ENCODE measurements around the gene UBE3D. TPM values are rescaled to one million over a fixed set of nuclear protein-coding genes. Genes with fewer than 3 reads are reported as not detected.

UBE3D gene
- total and polyA plus RNA-seq, 12 donors: 1.9 to 4.6 (median 2.6) TPM

DNA sequence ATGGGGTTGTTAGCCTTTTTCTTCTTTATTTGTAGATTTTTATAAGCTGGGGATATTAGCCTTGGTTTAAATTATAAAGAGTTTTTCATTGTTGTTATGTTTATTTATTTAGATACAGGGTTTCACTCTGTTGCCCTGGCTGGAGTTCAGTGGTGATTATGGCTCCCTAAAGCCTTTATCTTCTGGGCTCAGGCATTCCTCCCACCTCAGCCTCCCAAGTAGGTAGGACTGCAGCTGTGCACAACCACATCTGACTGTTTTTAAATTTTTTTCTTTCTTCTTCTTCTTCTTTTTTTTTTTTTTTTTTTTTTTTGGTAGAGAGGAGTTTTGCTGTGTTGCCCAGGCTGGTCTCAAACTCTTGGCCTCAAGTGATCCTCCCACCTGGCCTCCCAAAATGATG lies 80.9 kb downstream of the UBE3D start:
- Histone ChIP-seq H3K27ac (no peak overlapping the region), H3K4me3 (no peak overlapping the region), H3K4me1 (no peaks in the 10 kb centered on the region), H3K36me3 (no peaks in the 10 kb centered on the region), H3K27me3 (no peaks in the 10 kb centered on the region), H3K9me3 (no peaks in the 10 kb centered on the region)
- no peak for ATAC-seq
- TF ChIP-seq, protein P1, sequence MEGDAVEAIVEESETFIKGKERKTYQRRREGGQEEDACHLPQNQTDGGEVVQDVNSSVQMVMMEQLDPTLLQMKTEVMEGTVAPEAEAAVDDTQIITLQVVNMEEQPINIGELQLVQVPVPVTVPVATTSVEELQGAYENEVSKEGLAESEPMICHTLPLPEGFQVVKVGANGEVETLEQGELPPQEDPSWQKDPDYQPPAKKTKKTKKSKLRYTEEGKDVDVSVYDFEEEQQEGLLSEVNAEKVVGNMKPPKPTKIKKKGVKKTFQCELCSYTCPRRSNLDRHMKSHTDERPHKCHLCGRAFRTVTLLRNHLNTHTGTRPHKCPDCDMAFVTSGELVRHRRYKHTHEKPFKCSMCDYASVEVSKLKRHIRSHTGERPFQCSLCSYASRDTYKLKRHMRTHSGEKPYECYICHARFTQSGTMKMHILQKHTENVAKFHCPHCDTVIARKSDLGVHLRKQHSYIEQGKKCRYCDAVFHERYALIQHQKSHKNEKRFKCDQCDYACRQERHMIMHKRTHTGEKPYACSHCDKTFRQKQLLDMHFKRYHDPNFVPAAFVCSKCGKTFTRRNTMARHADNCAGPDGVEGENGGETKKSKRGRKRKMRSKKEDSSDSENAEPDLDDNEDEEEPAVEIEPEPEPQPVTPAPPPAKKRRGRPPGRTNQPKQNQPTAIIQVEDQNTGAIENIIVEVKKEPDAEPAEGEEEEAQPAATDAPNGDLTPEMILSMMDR (IDR thresholded peaks at IDR 0.05): no peak
- intact Hi-C loops (cut with DNase I): no loop called here
- DNase-seq: no peak

DNA sequence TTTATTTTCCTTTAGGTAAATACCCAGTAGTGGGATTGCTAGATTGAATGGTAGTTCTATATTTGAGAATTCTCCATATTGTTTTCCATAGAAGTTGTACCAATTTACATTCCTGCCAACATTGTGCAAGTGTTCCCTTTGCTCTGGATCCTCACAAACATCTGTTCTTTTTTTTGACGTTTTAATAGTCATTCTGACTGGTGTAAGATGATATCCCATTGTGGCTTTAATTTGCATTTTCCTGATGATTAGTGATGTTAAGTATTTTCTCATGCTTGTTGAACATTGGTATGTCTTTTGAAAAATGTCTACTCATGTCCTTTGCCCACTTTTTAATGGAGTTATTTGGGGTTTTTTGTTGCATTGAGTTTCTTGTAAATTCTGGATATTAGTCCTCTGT lies 85.6 kb downstream of the UBE3D start:
- Histone ChIP-seq H3K4me1 (no peaks in the 10 kb centered on the region), H3K27me3 (no peaks in the 10 kb centered on the region), H3K27ac (no peak overlapping the region), H3K36me3 (no peaks in the 10 kb centered on the region), H3K9me3 (no peaks in the 10 kb centered on the region), H3K4me3 (no peak overlapping the region)
- DNase-seq (no peak), ATAC-seq (no peak)
- 58 to 59% methylated on average over 1 of the region's 1 CpG for WGBS, 2 donors
- intact Hi-C loops (cut with DNase I): no loop called here
- TF ChIP-seq, protein P1 (IDR thresholded peaks at IDR 0.05): no peak

GRCh38 chr6:82979657-82980056 lies 86.0 kb downstream of the UBE3D start:
- 78 to 81% methylated on average over 1 of the region's 1 CpG for WGBS, 2 donors
- no peak for DNase-seq
- no peaks in the 10 kb centered on the region for H3K9me3 ChIP-seq
- no peaks in the 10 kb centered on the region for H3K36me3 ChIP-seq
- intact Hi-C loops (cut with DNase I): no loop called here
- ATAC-seq: no peak
- TF ChIP-seq, protein P1 (IDR thresholded peaks at IDR 0.05): no peak
- no peaks in the 10 kb centered on the region for H3K4me1 ChIP-seq
- no peak overlapping the region for H3K4me3 ChIP-seq
- H3K27ac ChIP-seq: no peak overlapping the region
- H3K27me3 ChIP-seq: no peaks in the 10 kb centered on the region

- no peak for ATAC-seq
- TF ChIP-seq, protein P1 (IDR thresholded peaks at IDR 0.05): no peak
- H3K4me1 ChIP-seq: no peaks in the 10 kb centered on the region
- no peaks in the 10 kb centered on the region for H3K36me3 ChIP-seq
- WGBS, 2 donors: 93 to 98% methylated on average over 3 of the region's 3 CpGs
- no peaks in the 10 kb centered on the region for H3K9me3 ChIP-seq
- H3K27ac ChIP-seq: no peak overlapping the region
- H3K27me3 ChIP-seq: no peaks in the 10 kb centered on the region
- intact Hi-C loops (cut with DNase I): no loop called here
- DNase-seq: no peak
- no peak overlapping the region for H3K4me3 ChIP-seq
Measured at GRCh38 chr6:82978362-82978945, 87.2 kb downstream of the UBE3D start.
